Activated gamma-delta T cell (primary cell): ENCODE measurements around the gene PTGR1.
"Not testable (repeated sequence)": the region's sequence is repeated elsewhere in the genome, so short reads cannot be mapped to it uniquely, and the experiment has no call there.

Source experiments
- DNase-seq: peaks from one replicate; lab custom pipeline; 2025; lab: John Stamatoyannopoulos, UW

The PTGR1 gene

DNA sequence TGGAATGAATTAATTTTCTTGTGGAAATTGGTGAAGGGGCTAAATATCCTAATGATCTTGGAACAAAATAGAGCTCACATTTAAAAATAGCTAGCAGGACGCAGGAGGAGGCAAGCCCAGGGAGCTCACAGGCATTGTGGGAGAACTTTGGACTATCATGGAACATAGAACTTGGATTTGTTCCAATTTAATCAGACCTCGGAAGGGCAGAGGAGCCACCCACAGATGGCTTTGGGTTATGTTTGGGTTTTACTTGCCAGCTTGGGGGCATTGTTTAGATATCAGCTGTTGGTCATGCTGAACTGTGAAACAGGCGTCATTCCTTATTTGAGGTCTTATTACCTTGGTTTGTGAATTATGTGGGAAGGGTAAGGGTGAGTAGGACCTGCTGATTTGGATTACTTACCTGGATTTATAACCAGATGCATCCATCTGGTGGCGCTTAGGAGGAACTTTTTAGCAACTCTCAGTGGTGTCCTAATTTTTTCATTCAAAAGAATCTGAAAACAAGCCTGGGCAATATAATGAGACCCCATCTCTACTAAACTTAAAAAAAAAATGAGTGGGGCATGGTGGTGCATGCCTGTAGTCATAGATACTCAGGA lies 14.1 kb upstream of the PTGR1 start:
- DNase-seq: no peak

DNA sequence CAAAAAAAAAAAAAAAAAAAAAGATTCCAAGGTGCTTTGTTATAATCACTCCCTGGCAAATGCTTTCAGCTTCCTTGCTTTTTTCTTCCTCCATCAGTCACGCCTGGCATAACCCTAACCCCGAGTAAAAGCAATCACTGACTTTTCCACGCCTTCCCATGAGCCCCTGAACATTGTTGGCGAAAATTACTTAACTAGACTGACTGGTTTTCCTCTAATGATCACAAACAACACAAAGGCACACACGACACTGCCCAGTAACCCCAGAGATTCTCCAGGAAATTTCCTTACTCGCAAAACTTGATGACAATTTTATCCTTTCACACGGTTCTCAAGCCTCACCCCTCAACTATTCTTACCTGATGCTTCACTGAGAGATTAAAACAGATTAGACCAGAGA lies 11.4 kb upstream of the PTGR1 start:
- DNase-seq: no peak

DNA sequence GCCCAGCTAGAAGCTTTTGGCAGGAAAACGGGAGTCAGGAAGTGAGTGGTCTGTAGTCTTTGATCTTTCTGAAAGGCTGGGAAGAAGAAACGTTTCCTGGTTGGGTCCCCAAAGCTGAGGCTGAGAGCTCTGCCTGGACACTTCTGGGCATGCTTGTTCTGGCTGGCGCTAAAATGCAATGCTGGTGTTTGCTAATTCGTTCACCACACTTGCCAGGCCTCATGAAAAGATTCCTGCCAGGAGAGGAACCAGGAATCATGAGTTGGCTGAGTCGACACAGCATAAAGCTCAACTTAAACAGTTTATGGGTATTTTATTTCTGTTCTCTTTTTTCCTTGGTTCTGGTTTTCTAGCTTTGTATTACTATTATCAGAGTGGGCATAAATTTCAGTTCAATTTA lies 10.7 kb upstream of the PTGR1 start:
- no peak for DNase-seq

DNA sequence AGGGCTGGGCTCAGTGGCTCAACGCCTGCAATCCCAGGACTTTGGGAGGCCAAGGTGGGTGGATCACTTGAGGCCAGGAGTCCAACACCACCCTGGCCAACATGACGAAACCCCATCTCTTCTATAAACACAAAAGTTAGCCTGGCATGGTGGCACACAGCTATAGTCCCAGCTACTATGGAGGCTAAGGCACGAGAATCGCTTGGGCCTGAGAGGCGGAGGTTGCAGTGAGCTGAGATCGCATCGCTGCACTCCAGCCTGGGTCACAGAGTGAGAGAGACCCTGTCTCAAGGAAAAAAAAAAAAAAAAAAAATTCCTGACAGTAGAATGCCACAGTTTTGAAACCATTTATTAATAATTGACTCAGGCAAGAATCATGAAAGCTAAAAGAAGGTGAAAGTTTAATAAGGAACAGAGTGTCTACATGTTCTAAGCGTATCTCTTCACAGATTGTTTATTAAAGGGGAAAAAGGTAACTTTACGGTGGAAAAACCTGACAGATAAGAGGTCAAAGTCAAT lies 5.7 kb upstream of the PTGR1 start:
- no peak for DNase-seq

DNA sequence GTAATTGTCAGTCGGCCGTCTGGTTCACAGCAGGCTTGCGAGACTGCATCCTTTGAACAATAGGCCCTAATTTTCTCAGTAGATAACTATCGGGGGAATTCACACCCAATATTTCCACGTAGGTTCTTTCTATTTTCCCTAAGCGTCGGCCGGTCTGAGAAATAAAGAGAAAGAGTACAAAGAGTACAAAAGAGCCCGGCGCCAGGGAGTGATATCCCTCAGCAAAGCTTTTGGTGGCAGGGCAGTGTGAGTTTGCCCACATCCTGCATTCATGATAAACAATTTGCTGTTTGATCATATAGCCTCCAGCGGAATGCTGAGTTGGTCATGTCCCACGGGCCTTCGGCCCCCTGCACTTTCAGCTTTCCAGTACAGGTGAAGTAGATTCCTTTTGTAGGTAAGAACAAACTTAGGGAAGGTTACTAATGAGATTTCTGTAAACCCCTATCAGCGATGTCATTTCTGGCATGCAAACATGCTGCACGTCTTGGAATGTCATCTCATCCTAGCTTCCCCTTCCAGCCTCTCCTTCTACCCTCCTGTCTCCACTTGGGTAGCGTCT lies 4.7 kb upstream of the PTGR1 start:
- DNase-seq: no peak

DNA sequence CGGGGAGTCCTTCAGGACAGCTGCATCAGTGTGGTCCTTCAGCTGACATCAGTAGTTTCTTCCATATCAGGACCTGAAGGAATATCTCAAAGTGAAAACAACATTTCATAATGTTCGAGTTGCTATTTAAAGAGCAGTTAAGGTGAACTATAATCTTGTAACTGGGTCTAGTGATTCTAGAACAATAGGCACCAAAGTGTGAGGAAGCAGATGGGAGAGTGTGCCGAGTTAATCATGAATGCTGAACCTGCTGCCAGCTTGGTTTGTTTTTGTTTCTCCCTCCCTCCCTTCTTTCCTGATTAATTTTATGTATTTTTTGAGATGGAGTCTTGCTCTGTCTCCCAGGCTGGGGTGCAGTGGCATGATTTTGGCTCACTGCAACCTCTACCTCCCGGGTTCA lies 3.6 kb upstream of the PTGR1 start:
- no peak for DNase-seq

DNA sequence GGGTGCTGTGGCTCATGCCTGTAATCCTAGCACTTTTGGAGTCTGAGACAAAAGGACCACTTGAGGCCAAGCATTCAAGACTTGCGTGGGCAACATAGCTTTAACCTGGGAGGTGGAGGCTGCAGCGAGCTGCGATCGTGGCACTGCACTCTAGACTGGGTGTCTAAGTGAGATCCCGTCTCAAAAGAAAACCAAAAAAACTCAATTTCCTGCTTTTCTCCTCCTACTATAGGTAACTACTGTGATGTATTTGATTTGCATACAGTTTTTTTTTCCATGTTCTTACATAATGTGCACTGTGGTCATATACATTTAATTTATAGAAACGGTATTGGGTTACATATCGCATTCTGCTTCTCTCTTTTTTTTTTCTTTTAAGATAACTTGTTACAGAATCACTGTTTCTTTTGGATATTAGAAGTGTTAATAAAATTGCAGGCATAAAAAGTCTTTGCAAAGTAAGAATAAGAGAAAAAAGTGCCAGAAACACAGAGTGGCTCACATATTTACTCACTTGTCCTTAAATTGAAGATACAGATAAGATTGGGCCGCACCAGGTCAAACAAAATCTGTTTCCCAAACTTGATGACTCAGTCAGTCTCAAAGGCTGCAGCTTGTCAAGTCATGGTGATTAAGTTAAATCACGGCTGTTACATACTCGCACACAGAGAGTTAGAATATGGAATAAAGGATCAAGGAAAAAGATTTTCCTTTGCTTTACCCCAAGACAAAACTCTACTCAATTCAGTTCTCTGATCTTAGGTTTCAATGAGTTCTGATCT lies 2.0 kb upstream of the PTGR1 start:
- no peak for DNase-seq

DNA sequence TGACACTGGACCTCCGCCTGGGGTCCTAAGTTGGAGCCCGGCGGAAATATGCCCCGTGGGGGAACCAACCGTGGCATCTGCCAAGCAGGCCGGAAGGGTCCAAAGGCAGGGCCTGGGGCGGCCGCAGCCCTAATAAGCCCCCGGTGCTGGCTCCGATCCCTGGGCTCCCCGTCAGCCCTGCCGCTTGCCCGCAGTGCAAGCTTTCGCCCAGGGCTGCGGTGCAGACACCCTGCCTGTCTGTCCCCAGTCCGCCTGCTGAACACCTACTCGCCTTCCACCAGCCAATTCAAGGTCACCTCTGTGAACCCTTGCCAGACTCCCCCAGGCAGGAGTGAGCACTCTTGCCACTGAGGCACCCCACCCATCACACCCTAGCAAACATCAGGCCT lies 502 bp upstream of the PTGR1 start:
- DNase-seq: no peak

DNA sequence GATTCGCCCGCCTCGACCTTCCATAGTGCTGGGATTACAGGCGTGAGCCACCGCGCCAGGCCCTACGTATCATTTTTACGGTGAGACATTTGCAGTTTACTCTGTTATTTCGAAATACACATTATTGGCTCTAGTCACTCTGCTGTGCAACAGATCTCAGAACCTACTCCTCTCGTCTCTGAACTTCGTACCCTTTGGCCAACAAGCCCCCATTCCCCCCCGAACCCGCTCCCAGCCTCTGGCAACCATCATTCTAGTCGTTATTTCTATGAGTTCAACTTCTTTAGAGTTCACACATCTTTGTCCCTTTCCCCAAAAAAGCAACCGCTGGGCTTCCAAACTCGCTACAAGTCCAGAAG lies 735 bp downstream of the PTGR1 start:
- no peak for DNase-seq

DNA sequence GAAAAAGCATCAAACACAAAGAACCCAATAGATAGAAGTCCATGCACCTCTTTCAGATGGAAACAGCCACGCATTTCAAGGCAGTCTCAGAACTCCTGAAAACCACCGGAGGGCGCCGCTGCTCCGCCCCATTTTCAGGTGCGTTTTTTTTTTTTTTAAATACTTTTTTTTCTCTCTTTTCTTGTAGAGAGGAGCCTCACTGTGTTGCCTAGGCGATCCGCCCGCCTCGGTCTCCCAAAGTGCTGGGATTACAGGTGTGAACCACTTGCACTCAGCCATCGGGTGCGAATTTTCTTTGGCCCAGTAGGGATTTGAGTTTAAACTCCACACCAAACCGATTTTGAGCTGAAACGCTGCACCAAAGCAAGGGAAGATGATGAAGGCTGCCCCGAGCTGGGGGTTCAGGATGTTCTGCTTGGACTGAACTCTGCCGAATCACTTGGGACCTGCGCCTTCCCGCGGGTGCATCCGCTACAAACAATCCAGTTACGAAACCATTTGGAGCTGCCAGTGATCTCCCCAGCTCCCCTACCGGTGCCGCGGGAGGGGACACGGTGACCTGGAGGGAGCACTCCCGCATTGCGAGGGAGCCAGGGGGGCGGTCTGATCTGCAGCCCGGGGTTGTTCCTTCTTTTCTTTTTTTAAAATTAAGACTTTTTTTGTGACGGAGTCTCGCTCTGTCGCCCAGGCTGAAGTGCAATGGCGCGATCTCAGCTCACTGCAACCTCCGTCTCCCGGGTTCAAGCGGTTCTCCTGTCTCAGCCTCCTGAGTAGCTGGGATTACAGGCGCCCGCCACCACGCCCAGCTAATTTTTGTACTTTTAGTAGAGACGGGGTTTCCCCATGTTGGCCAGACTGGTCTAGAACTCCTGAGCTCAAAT lies 1.4 kb downstream of the PTGR1 start:
- DNase-seq: no peak

DNA sequence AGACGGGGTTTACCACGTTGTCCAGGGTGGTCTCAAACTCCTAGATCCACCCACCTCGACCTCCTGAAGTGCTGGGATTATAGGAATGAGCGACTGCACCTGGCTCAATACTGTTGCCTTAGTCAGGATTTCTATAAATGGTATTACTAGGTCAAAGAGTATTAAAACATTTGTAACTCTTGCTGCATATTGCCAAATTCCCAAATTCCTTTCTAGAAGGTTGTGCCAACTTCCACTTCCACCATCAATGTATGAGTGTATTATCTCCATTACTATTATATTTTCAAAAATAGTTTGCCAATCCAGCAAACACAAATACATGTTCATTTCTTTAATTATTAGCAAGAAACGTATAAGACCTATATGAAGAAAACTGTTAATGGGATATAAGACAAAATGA lies 10.6 kb downstream of the PTGR1 start:
- no peak for DNase-seq

DNA sequence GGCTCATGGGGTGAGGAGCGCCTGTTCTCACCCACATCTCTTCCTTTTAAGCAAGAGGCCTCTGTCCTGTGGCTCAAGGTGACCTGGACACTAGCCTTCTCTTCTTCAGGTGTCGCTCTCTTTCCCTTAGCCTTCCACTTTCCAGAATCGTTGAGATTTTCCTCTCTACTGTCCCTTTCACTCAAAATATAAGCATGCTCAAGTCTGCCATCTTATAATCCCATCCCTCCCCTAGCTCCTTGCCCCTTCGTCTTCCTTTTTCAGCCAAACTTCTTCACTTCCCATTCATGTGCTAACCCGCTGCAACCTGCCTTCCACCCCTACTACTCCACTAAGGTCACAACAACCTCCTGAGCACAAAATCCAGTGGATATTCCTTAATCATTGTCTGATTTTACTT lies 13.1 kb downstream of the PTGR1 start:
- DNase-seq: no peak

DNA sequence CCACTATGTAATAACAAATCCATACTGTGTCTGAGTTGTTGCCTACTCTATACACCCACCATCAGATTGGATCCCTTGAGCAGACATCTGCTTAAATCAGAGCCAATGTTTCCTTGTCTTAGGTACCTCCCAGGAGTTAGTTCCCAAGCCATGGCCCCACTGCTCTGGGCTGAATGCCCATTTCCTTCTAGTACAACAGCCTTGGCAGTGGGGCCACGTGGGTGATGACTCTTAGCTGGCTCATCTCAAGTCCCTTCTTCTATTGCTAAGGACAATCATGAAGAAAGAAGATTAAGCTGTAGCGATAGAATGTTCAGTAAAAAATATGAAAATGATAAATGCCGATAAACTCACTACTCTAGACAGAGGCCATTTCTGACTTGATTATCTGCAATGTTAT lies 16.6 kb downstream of the PTGR1 start:
- no peak for DNase-seq

DNA sequence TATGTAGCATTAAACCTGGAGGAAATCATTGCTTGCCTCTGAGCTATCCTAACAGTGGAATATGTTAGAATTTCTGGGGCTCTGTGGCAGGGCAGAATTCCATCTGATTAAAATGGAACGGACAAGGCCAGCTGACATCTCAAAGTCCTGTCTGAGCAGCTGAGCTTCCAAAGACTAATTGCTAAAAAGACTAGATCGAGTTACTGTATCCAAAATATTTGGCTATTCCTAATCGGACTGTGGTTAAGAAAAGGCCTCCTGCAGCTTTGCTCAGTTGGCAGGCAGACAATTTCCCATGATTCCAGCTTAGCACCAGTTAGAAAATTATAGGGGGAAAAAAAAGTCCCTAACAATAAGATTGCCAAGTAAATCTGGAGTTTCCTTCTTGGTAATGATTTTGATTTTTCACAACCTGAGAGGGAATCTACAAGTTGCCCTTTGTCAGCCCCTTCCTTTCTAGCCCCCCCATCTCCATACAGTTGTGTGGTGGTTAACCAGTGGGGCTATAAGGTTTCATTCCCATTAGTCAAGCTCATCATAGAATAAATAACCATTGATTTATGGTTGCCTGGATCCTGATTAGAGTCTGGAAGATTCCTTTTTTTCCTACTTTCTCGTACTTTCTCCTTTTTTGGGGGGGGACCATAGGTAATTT lies 26.4 kb downstream of the PTGR1 start:
- DNase-seq: no peak

DNA sequence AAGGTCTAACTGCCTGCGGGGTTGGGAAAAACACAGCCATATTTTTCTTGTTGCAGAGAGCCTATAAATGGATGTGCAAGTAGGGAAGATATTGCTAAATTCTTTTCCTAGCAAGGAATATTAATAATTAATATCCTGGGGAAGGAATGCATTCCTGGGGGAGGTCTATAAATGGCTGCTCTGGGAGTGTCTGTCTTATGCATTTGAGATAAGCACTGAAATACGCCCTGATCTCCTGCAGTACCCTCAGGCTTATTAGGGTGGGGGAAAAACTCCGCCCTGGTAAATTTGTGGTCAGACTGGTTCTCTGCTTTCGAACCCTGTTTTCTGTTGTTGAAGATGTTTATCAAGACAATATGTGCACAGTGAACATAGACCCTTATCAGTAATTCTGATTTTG lies 31.3 kb downstream of the PTGR1 start:
- not testable (repeated sequence) for DNase-seq

DNA sequence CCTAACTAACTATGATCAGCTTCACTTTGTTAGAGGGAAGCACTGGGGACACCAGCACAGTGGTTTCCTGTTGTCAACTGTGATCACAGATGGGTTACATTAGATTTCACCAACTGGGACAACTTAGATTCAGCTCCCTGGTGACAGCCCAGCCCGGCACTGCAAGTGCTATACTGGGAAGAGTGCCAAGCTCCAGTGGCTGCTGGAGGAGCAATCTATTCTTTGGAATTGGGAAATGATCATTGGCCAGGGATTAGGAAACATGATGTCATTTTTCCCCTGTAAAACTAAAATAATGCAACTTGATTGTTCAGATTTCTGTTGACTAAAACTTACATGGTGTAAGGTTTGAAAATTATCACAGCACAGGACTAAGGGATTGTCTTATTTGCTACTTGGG lies 33.2 kb downstream of the PTGR1 start:
- DNase-seq: no peak

DNA sequence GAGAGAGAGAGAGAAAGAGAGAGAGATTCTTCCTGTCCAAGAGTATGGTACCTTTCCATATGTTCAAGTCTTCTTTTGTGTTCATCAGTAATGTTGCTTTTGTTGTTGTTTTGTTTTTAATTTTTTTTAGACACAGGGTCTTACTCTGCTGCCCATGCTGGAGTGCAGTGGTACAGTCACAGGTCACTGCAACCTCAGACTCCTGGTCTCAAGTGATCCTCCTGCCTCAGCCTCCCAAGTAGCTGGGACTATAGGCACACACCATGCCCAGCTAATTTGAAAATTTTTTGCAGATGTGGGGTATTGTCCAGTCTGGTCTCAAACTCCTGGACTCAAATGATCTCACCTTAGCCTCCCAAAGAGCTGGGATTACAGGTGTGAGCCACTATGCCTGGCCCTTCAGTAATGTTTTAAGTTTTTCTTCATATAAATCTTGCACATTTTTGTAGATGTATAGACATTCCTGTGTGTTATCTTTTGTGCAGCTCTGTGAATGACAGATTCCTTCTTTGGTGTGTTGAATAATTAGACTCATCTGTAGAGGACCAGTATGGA lies 38.2 kb downstream of the PTGR1 start:
- no peak for DNase-seq

DNA sequence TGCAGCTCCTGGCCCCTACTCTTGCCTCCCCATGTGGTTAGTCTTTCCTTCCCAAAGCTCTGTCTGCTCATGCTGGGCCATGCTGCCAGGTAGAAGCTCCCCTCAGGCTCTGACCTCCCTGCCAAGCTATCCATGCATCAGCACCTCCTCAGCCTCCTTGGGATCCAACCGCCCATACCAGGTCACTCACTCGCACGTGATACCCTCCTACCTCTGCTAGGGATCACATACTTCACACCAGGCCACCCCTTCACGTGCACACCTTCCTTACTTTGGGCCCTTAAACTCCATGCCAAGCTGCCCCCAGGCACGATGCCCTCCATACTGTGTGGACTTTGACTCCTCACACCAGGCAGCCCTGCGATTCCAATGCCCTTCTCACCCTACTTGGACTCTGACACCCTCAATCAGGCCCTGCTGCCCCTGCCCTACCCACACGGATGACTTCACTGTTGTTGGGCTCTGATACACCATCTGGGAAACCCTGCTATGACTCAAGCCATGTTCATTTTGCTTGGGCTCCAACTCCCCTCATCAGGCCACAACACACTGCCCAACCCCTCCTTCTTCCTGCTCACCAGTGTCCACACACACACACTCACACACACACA lies 40.3 kb downstream of the PTGR1 start:
- no peak for DNase-seq

DNA sequence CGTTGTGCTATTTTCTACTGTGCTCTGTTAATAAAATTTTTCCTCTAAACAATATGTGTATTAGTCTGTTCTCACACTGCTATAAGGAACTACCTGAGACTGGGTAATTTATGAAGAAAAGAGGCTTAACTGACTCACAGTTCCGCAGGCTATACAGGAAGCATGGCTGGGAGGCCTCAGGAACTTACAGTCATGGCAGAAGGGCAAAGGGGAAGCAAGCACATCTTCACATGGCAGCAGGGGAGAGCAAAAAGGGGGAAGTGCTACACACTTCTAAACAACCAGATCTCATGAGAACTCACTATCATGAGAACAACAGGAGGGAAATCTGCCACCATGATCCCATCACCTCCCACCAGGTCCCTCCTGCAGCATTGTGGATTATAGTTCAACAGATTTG lies 44.0 kb downstream of the PTGR1 start:
- not testable (repeated sequence) for DNase-seq

DNA sequence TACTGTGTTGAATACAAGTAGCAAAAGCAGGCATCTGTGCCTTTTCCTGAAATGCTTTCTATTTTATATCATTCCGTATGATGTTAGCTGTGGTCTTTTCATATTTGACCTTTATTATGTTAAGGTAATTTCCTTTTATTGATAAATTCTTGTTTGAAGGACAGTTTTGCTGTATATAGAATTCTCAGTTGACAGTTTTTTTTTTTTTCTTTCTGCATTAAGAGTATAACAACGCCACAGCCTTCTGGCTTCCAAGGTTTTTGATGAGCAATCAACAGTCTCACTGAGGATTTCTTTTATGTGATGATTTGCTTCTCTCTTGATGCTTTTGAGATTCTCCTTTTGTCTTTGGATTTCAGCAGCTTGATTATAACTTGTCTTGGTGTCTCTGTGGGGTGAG lies 50.8 kb downstream of the PTGR1 start:
- no peak for DNase-seq
